K562 (cell line): ENCODE measurements around the gene CALHM1. TPM values are rescaled to one million over a fixed set of nuclear protein-coding genes. Genes with fewer than 3 reads are reported as not detected.

Source experiments
- CBFA2T3 ChIP-seq: fragments of 450-650 bp; IDR thresholded peaks from 2 replicates; pipeline ENCODE4 v1.6.1; 2017
- CBX5 ChIP-seq: IDR thresholded peaks from 2 replicates; pipeline ENCODE4 v1.6.1; 2014; ENCODE audit warnings: low read depth, borderline replicate concordance
- HDAC8 ChIP-seq: fragments of 450-650 bp; IDR thresholded peaks from 2 replicates; pipeline ENCODE4 v1.6.1; 2016; ENCODE audit warnings: mild to moderate bottlenecking, missing genetic modification characterization, moderate library complexity, missing compliant biosample characterization
- HNRNPLL ChIP-seq: fragments of 200-400 bp; formaldehyde crosslinking; IDR thresholded peaks from 2 replicates; pipeline ENCODE4 v1.6.1; 2017; ENCODE audit warnings: low read length, low read depth, mild to moderate bottlenecking; ENCODE audit not compliant: poor library complexity, severe bottlenecking
- IRF2 ChIP-seq: sonication (generic); formaldehyde crosslinking; IDR thresholded peaks from 2 replicates; pipeline ENCODE4 v1.8.1; 2022; ENCODE audit warnings: mild to moderate bottlenecking, missing genetic modification reagents
- NR2C1 ChIP-seq, 2 experiments: fragments of 450-650 bp; IDR thresholded peaks; 2 replicates each; pipeline ENCODE4 v1.6.1; 2017; ENCODE audit warnings: mild to moderate bottlenecking in 2 of 2, antibody characterized with exemption in 1 of 2, inconsistent platforms in 1 of 2, missing compliant biosample characterization in 1 of 2, missing genetic modification characterization in 1 of 2
- RAD21 ChIP-seq, 2 experiments: fragments of 250-450 bp in 1 of 2; fragments of 450-650 bp in 1 of 2; sonication (Bioruptor Pico) in 1 of 2; formaldehyde crosslinking in 1 of 2; IDR thresholded peaks in 1 of 2; conservative IDR thresholded peaks in 1 of 2; 2 replicates each; pipeline versions ENCODE4 v1.4.0 to v1.8.0; 2020 to 2022; ENCODE audit warnings: mild to moderate bottlenecking in 2 of 2, moderate library complexity in 1 of 2
- RBBP5 ChIP-seq: fragments of 200-600 bp; sonication (generic); IDR thresholded peaks from 2 replicates; pipeline ENCODE4 v1.6.1; 2012; ENCODE audit warnings: borderline replicate concordance, mild to moderate bottlenecking, low read length, control low read depth, inconsistent platforms; ENCODE audit not compliant: insufficient read depth, poor library complexity, severe bottlenecking
- RBFOX2 ChIP-seq: fragments of 200-400 bp; formaldehyde crosslinking; IDR thresholded peaks from 2 replicates; pipeline ENCODE4 v1.6.1; 2017; ENCODE audit warnings: low read depth, mild to moderate bottlenecking, low read length, moderate library complexity
- RBM14 ChIP-seq: fragments of 200-400 bp; formaldehyde crosslinking; IDR thresholded peaks from 2 replicates; pipeline ENCODE4 v1.6.1; 2018; ENCODE audit warnings: low read depth, mild to moderate bottlenecking, low read length, moderate library complexity, borderline replicate concordance; ENCODE audit not compliant: insufficient read depth
- RFX1 ChIP-seq: fragments of 450-650 bp; IDR thresholded peaks from 2 replicates; pipeline ENCODE4 v1.6.1; 2016; ENCODE audit warnings: mild to moderate bottlenecking, moderate library complexity
- polyA plus RNA-seq, 8 experiments: library from polyadenylated mRNA; depleted of rRNA in 4 of 8; stranded (reverse) in 5 of 8; unstranded in 3 of 8; fragments of >200 nt; fragmentation: Nextera tagmentation in 2 of 8; fragmentation: Illumina TruSeq in 1 of 8; extraction: Ambion mirVana in 2 of 8; extraction: Trizol in 1 of 8; gene quantifications; 2 replicates each; pipeline versions ENCODE4 v1.2.1 to v1.2.3, GENCODE V29; 2011 to 2014; ENCODE audit warnings: inconsistent platforms in 1 of 8, missing spikeins in 1 of 8
- total RNA-seq, 7 experiments: library from RNA; depleted of rRNA in 6 of 7; stranded (reverse); fragments of >200 nt in 6 of 7; fragmentation: Illumina TruSeq in 2 of 7; extraction: Trizol in 2 of 7; gene quantifications; 2 replicates each; pipeline versions ENCODE4 v1.2.1 to v1.2.3, GENCODE V29; 2011 to 2021; ENCODE audit warnings: low replicate concordance in 1 of 7
- TF ChIP-seq, protein P1 (sequence below): fragments of 450-650 bp; formaldehyde crosslinking; conservative IDR thresholded peaks from 2 replicates; pipeline ENCODE4 v1.4.0; 2022; ENCODE audit warnings: mild to moderate bottlenecking, missing genetic modification characterization
- TF ChIP-seq, protein P2 (sequence below): fragments of 450-650 bp; formaldehyde crosslinking; IDR thresholded peaks from 2 replicates; pipeline ENCODE4 v1.4.0; 2020; ENCODE audit warnings: mild to moderate bottlenecking, moderate library complexity
- TF ChIP-seq, protein P3 (sequence below): fragments of 450-650 bp; conservative IDR thresholded peaks from 2 replicates; pipeline ENCODE4 v1.6.1; 2016; ENCODE audit warnings: missing genetic modification characterization, low read depth, mild to moderate bottlenecking, control low read depth, missing compliant biosample characterization
- TF ChIP-seq, protein P4 (sequence below): fragments of 250-450 bp; sonication (Bioruptor Pico); IDR thresholded peaks from 2 replicates; pipeline ENCODE4 v1.4.0; 2020
- TF ChIP-seq, protein P5 (sequence below): fragments of 200-800 bp; sonication (Bioruptor generic); IDR thresholded peaks from 2 replicates; pipeline ENCODE4 v1.6.1; 2017; ENCODE audit warnings: missing genetic modification characterization, missing compliant biosample characterization
- TF ChIP-seq, protein P6 (sequence below), 3 experiments: IDR thresholded peaks in 2 of 3; conservative IDR thresholded peaks in 1 of 3; 2 replicates each; pipeline ENCODE4 v1.5.1; 2011 to 2012; ENCODE audit warnings: low read length in 3 of 3, mild to moderate bottlenecking in 3 of 3, control low read depth in 2 of 3, improper control_type of control experiment in 1 of 3, inconsistent platforms in 1 of 3, low read depth in 1 of 3, mixed read lengths in 1 of 3, moderate library complexity in 1 of 3; ENCODE audit not compliant: insufficient read depth in 2 of 3

Gene CALHM1
- total and polyA plus RNA-seq, 9 of the 15 experiments (the other 6 are each of a cell fraction or from before 2014, with no cell fraction given) = 0.03 TPM; not detected in 8

DNA sequence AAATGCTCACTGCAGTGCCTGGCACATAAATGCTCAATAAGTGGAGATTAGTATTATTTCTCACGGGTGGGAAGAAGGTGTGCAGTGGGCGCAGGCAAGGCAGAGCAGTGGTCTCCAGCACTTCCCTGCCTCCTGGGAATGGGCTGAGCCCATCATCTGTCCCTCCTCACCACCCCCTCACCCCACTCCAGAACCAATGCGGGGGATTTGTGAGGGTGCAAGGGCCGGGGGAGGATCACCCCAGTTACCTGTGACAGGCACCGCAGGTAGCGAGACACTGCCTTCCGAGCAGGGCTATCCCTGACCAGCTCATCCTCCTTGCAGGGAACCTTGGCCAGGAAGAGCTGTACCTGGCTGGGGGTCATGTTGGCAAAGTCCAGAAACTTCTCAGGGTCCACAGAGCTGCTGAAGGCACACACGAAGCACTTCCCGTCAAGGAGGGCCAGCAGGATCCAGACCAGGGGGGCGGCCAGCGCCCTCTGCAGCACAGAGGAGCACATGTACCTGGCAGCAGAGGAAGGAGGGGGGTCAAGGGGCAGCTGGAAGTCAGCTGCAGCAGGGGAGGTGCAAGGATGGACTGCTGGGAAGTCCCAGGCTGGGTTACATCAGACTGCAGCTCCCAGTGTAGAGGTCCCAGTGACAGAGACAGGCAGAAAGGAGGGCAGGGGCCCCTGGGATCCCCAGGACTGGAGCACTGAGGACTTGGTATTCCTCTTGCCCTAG is 17.5 kb upstream of the CALHM1 start (continued):
- TF ChIP-seq, protein P1, sequence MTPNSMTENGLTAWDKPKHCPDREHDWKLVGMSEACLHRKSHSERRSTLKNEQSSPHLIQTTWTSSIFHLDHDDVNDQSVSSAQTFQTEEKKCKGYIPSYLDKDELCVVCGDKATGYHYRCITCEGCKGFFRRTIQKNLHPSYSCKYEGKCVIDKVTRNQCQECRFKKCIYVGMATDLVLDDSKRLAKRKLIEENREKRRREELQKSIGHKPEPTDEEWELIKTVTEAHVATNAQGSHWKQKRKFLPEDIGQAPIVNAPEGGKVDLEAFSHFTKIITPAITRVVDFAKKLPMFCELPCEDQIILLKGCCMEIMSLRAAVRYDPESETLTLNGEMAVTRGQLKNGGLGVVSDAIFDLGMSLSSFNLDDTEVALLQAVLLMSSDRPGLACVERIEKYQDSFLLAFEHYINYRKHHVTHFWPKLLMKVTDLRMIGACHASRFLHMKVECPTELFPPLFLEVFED (CRISPR knock-in tag) = no peak
- TF ChIP-seq CBFA2T3 (no peak), HDAC8 (tag) (no peak), RBFOX2 (no peak), IRF2 (CRISPR knock-in tag) (no peak), NR2C1 (IDR thresholded peaks at IDR 0.05) (peak; percentile 32; the same call in 1 of the 2 replicates), NR2C1 (tag; IDR thresholded peaks at IDR 0.05) (no peak), RAD21 (CRISPR knock-in tag; conservative IDR thresholded peaks at IDR 0.05 in 1 of 2, IDR thresholded peaks at IDR 0.05 in 1 of 2) (peak in 1 of 2 experiments; percentile 47; a peak in 2 of 4 replicates), RFX1 (no peak), RBM14 (no peak), HNRNPLL (no peak), CBX5 (no peak), RBBP5 (no peak)
- TF ChIP-seq, protein P2, sequence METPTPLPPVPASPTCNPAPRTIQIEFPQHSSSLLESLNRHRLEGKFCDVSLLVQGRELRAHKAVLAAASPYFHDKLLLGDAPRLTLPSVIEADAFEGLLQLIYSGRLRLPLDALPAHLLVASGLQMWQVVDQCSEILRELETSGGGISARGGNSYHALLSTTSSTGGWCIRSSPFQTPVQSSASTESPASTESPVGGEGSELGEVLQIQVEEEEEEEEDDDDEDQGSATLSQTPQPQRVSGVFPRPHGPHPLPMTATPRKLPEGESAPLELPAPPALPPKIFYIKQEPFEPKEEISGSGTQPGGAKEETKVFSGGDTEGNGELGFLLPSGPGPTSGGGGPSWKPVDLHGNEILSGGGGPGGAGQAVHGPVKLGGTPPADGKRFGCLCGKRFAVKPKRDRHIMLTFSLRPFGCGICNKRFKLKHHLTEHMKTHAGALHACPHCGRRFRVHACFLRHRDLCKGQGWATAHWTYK = no peak
- TF ChIP-seq, protein P3, sequence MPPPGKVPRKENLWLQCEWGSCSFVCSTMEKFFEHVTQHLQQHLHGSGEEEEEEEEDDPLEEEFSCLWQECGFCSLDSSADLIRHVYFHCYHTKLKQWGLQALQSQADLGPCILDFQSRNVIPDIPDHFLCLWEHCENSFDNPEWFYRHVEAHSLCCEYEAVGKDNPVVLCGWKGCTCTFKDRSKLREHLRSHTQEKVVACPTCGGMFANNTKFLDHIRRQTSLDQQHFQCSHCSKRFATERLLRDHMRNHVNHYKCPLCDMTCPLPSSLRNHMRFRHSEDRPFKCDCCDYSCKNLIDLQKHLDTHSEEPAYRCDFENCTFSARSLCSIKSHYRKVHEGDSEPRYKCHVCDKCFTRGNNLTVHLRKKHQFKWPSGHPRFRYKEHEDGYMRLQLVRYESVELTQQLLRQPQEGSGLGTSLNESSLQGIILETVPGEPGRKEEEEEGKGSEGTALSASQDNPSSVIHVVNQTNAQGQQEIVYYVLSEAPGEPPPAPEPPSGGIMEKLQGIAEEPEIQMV = no peak
- TF ChIP-seq, protein P4, sequence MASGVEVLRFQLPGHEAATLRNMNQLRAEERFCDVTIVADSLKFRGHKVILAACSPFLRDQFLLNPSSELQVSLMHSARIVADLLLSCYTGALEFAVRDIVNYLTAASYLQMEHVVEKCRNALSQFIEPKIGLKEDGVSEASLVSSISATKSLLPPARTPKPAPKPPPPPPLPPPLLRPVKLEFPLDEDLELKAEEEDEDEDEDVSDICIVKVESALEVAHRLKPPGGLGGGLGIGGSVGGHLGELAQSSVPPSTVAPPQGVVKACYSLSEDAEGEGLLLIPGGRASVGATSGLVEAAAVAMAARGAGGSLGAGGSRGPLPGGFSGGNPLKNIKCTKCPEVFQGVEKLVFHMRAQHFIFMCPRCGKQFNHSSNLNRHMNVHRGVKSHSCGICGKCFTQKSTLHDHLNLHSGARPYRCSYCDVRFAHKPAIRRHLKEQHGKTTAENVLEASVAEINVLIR (CRISPR knock-in tag) = no peak
- TF ChIP-seq, protein P5, sequence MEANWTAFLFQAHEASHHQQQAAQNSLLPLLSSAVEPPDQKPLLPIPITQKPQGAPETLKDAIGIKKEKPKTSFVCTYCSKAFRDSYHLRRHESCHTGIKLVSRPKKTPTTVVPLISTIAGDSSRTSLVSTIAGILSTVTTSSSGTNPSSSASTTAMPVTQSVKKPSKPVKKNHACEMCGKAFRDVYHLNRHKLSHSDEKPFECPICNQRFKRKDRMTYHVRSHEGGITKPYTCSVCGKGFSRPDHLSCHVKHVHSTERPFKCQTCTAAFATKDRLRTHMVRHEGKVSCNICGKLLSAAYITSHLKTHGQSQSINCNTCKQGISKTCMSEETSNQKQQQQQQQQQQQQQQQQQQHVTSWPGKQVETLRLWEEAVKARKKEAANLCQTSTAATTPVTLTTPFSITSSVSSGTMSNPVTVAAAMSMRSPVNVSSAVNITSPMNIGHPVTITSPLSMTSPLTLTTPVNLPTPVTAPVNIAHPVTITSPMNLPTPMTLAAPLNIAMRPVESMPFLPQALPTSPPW (CRISPR knock-in tag) = peak; percentile 81
- TF ChIP-seq, protein P6, sequence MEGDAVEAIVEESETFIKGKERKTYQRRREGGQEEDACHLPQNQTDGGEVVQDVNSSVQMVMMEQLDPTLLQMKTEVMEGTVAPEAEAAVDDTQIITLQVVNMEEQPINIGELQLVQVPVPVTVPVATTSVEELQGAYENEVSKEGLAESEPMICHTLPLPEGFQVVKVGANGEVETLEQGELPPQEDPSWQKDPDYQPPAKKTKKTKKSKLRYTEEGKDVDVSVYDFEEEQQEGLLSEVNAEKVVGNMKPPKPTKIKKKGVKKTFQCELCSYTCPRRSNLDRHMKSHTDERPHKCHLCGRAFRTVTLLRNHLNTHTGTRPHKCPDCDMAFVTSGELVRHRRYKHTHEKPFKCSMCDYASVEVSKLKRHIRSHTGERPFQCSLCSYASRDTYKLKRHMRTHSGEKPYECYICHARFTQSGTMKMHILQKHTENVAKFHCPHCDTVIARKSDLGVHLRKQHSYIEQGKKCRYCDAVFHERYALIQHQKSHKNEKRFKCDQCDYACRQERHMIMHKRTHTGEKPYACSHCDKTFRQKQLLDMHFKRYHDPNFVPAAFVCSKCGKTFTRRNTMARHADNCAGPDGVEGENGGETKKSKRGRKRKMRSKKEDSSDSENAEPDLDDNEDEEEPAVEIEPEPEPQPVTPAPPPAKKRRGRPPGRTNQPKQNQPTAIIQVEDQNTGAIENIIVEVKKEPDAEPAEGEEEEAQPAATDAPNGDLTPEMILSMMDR (IDR thresholded peaks at IDR 0.05 in 2 of 3, conservative IDR thresholded peaks at IDR 0.05 in 1 of 3; ENCODE audit: insufficient read depth in 2 of 3, low read depth in 1 of 3, low read length in 3 of 3) = peak; percentile 52
